Measurements from ENCODE around the gene BEND6. TPM values are rescaled to one million over a fixed set of nuclear protein-coding genes. Genes with fewer than 3 reads are reported as not detected.
"Not testable (repeated sequence)": the region's sequence is repeated elsewhere in the genome, so short reads cannot be mapped to it uniquely, and the experiment has no call there.

The BEND6 gene
- total RNA-seq, 1 donor from 2014 or later = 7.4 TPM

DNA sequence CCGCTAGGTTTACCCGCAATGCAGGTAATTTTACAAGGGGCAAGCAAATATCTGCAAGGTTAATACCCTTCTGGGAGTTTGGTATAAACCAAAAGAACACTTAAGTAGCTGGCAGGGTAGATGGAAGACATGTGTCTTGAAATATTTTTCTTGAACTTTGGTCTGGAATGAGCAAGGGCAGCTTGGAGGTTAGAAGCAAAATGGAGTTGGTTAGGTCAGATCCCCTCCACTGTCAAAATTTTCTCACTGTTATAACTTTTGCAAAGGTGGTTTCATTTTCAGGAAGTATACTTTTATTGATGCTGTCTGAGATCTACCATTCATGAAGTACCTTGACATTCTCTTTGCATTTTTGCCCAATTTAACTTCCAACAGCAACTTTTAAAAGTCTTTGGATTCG is 78.3 kb downstream of the BEND6 start:
- no peak for DNase-seq (ENCODE audit: low read depth)

DNA sequence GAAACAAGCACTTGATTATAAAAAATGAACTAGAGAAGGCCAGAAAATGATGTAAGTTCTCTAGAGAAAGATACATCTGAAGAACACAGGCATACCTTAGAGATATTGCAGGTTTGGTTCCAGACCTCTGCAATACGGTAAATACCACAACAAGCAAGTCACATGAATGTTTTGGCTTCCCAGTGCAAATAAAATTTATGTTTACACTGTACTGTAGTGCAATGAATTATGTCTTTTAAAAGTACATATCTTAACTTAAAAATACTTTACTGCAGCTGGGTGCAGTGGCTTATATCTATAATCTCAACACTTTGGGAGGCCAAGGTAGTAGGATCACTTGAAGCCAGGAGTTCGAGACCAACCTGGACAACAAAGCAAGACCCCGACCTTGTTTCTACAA is 80.6 kb downstream of the BEND6 start:
- DNase-seq (ENCODE audit: low read depth) = no peak

DNA sequence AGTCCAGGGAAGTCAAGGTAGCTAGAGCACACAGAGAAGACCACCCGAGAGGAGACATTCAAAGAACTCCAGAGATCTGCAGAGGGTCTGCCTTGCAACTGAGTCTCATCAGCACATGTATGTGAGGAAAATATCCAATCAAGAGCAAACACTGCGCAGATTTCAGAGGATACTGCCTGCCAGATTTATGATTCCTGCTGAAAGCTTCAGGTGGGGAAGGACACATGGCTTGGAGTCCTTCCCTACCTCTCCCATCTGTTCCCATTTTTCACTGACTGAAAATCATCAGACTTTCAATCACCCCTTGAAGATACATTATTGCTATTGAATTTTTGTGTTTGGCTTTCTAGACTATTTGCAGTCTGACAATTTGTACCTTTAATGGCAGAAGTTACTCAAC is 84.0 kb downstream of the BEND6 start:
- DNase-seq (ENCODE audit: low read depth) = no peak

DNA sequence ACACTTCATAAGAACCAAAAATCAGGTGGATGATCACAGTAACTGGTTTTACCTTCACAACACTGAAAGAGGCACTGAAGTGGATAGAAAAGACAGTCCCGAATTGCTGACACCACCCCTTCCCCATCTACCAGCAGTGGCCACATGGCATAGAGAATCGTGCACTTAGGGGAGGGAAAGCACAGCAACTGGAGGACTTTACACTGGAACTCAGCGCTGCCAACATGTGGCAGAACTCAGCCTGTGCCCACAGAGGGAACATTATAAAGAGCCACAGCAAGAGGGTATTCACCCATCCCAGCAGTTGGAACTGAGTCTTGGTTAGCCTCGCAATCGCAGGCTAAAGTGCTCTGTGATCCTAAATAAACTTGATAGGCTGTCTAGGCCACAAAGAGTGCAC is 85.1 kb downstream of the BEND6 start:
- peak; percentile 8 for DNase-seq (ENCODE audit: low read depth)

DNA sequence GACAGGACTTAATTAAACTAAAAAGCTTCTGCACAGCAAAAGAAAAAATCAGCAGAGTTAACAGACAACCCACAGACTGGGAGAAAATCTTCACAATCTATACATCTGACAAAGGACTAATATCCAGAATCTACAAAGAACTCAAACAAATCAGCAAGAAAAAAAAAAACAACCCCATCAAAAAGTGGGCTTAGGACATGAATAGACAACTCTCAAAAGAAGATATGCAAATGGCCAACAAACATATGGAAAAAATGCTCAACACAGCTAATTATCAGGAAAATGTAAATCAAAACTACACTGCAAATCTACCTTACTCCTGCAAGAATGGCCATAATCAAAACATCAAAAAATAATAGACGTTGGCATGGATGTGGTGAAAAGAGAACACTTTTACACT is 89.2 kb downstream of the BEND6 start:
- not testable (repeated sequence) for DNase-seq (ENCODE audit: low read depth)

DNA sequence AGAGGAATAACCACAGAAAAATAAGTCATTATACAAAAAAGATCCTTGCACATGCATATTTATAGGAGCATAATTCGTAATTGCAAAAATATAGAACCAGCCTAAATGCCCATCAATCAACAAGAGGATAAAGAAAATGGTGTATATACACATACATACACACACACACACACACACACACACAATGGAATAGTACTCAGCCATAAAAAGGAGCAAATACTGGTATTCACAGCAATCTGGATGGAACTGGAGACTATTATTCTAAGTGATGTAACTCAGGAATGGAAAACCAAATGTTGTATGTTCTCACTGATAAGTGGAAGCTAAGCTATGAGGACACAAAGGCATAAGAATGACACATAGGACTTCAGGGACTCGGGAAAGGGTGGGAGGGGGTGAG is 89.7 kb downstream of the BEND6 start:
- no peak for DNase-seq (ENCODE audit: low read depth)

DNA sequence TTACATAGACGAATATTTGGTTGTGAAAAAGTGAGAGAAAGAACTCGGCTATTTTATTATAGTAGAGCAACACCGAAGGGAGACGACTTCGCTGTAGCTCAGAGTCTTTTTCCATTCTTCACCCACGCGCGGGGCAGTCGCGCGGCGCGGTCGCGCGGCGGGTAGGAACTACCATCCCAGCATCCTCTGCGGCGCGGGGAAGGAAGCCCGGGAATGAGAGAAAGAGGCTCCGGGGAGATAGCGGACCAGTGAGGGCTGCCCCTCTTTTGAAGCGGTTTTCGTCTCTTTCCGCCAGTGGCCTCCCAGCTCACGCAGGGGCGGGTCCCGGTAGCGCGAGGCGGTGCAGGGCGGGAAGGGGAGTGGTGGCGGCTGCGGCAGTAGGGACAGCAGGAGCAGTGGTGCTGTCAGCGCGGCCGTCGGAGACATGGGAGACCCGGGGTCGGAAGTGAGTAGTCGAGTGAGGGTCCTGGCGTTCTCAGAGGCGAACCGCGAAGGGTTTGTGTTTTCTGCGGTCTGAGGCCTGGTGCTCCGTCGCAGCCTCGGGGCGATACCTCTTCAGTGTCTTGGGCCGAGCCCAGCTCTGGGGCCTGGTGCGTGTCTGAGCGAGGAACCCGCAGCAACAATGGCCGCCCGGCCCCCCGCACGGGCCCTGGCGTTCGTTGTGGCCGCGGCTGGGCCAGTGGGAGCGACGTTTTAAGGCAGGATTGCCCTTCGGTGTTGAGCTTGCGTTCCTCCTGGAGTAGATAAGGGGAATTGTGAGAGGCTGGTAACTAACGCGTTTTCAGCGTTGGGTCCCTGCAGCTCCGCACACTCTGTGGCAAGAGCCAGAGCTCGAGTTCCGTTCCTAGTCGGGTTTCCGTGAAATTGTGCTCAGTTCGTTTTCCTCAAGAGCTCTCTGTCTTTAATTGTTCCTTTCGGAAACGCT is 91.7 kb downstream of the BEND6 start, which contains the start of gene KIAA1586:
KIAA1586 (plus strand) TSS at position 362 of the 925 bp plus-strand sequence; CDS start at position 425, 63 bp downstream.
- DNase-seq (ENCODE audit: low read depth) = peak; percentile 75

DNA sequence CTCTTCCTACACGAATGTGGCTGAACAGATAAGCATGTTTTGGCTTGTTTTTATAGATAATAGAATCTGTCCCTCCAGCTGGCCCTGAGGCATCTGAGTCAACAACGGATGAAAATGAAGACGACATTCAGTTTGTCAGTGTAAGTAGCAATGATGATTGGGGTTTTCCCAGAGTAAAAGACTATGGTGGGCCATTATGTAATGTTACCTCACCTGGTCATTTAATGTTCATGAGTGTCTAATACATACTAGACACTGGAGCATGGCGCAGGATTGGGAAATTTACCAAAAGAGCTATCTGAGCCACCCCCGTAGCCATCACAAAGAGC is 92.3 kb downstream of the BEND6 start:
- DNase-seq (ENCODE audit: low read depth) = not testable (repeated sequence)

DNA sequence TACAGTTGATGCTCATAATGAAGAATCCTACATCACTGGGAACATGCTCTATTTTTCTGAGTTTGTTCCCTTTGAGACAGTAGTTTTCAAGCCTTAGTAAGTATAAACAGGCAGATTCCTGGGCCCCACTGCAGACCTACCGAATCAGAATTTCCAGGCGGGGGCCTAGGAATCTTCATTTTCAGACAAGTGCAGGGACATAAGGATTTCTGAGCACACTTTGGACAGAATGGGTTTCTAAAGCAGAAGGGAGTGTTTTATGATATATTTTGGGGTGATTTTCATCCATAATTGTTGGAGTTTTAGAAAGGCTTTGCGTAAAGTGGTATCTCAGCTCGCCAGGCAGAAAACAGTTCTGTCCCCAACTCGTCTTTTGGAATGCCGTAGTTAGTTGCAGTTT is 93.0 kb downstream of the BEND6 start:
- DNase-seq (ENCODE audit: low read depth) = not testable (repeated sequence)

DNA sequence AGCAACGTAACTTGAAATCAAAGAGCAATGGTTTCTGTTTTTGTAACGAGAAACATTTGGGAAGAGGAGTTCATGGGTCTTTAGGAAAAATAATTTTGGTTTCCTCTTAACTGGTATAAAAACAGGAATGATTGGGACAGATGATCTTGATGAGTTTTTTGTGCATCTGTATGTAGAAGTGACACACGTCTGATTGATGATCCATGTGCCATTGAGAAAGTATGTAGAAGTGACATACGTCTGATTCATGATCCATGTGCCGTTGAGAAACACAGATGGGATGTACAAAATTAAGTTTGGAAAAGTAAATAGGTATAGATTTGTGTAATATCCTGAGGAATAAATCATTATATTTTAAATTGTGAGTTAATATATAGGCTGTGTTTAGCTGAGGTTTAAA is 93.7 kb downstream of the BEND6 start:
- no peak for DNase-seq (ENCODE audit: low read depth)

DNA sequence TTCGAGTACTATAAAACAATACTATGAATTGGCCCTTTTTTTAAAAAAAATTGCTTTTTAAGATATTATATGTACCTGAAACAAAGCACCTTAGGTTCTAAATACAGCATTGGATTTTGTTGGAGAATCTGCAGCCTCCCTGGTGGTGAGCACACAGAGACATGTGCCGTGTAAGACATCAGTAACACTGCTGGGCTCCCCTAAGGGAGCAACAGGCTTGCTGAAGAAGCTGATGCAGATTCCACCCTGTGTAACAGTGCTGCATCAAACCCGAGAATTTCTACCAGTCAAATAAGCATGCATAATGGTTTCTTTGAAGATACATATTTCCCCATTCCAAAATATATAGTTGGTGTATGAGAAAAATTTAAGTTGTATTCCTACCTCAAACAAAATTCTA is 108.9 kb downstream of the BEND6 start:
- DNase-seq (ENCODE audit: low read depth) = no peak

DNA sequence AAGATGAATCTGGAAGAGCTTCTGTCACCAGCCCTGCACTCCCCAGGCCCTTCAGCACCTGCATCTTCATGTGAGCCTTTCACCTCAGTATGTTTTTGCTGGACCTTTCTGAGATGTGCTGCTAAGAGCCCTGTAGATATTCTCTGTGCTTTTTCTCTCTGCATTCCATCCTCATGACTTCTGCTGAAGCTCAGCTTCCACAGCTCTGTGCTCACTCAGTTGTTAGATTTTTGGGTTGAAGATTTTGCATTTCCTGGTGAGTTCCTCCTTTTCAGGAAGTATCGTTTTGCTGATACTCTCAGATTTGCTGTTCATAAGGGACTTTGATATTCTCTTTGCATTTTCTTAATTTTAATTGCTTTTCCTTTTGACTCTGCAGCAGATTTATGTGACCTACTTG is 109.9 kb downstream of the BEND6 start:
- DNase-seq (ENCODE audit: low read depth) = no peak

DNA sequence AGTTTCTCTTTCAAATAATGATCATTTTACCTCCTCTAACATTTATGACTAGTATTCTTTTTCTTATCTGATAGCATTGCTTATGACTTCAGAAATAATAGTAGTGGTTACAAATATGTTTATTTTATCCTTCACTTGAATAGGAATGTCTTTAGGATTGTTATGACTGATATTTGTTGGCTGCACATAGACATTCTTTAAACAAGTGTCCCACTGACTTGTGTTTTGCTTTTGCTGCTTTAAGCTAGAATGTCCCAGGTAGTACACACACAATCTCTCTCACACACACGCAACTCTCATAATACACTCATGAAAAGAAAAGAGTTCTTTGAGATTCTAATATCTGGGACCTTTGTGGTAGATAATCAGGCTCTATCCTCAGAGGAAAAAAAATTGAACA is 113.2 kb downstream of the BEND6 start:
- DNase-seq (ENCODE audit: low read depth) = no peak

DNA sequence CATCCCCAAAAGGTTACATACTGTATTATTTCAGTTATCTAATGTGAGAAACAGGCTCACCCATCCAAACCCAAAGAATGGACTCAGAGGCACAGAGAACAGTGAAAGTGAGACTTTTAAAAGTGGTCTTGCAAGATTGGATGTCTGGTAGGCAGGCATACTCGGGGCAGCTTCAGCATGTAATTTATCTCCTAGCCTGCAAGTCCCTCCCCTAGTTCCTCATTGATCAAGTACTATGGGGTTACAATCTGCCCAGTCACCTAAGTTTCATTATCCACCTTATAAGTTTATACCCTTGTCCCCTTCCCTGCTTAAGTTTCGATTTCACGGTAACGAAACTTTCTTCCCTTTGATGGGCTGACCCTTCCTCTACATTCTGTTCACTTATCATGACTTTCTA is 114.3 kb downstream of the BEND6 start:
- no peak for DNase-seq (ENCODE audit: low read depth)

DNA sequence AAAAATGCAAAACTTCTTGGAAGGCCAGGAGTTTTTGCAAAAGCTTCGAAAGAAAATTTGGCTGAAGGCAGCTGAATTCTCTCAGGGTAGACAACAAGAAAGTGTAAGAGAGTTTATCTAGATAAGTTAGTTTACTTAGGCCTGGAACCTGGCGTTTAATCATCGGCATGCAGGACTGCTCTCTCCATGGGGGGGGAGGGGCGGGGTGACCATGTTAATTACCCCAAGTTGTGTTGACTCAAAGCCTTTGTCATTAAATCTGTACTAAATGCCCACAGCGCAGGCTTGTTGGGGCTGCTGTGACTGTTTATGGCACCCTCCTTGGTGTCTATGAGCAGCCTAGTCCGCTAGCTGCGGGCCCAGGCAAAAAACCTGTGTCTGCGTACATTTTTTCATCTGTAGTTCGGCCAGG is 115.0 kb downstream of the BEND6 start:
- no peak for DNase-seq (ENCODE audit: low read depth)

DNA sequence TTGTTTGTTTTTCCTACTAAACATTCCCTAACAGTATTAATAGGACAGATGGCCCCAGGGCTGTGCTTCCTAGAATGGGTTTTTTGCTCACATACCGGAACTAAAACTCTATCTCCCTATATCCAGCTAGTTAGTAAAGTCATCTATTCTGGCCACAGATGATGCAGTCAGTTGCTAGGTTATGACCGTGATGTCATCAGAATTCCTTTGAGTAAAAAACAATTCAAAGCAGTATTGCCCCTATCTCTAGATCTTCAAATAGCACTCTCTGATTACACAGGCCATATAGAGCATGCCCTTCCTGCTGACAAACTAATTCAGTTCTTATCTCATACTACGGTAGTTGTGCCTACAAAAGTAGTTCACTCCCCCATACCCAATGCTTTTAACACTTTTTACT is 117.2 kb downstream of the BEND6 start:
- DNase-seq (ENCODE audit: low read depth) = no peak

DNA sequence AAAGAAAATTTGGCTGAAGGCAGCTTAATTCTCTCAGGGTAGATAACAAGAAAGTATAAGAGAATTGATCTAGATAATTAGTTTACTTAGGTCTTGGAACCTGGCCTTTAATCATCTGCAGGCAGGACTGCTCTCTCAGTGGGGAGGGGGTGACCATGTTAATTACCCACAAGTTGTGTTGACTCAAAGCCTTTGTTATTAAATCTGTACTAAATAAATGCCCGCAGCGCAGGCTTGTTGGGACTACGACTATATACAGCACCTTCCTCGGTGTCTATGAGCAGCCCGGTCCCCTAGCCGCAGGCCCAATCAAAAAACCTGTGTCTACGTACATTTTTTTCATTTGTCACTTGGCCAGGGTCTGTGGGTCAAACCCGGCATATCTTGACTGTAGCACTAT is 119.5 kb downstream of the BEND6 start:
- no peak for DNase-seq (ENCODE audit: low read depth)

DNA sequence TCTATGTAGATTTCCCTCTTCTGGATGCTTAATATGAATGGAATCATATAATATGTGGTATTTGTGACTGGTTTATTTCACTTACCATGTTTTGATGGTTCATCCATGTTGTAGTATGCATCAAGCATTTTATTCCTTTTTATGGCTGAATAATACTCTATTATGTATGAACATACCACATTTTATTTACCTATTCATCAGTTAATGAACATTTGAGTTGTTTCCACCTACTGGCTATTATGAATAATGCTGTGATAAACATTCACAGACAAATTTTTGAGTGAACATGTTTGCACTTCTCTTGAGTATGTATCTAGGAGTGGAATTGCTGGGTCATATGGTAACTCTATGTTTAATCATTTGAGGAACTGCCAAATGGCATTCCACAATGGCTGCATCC is 120.2 kb downstream of the BEND6 start:
- DNase-seq (ENCODE audit: low read depth) = no peak

Other genes starting within 250 kb of the BEND6 start
- 12.2 and 15.0 TPM in 2 replicates for gene KIAA1586, start 91.6 kb downstream of the BEND6 start, total RNA-seq
- 52.4 and 73.3 TPM in 2 replicates for gene ZNF451, start 135.1 kb downstream of the BEND6 start, total RNA-seq
- gene BAG2, start 217.2 kb downstream of the BEND6 start, total RNA-seq = 9.2 and 14.6 TPM in 2 replicates

Measured in renal cortical epithelial cell (primary cell).